Endothelial cell of umbilical vein (primary cell): Measurements from ENCODE around the gene CSPG5. TPM values are rescaled to one million over a fixed set of nuclear protein-coding genes. Genes with fewer than 3 reads are reported as not detected.

Source experiments
- BruUV-seq: library from RNA; stranded (reverse); fragments of 400-500 nt; replicated peaks from 2 replicates; lab custom pipeline; 2021; lab: Mats Ljungman, UMichigan
- CTCF ChIA-PET: fragments of 300-600, 350-600 bp; sonication (Branson Sonifier 250); formaldehyde crosslinking; loops from one replicate; lab custom pipeline; 2021; ENCODE audit warnings: antibody characterized with exemption, inconsistent platforms; lab: Charles Lee
- POLR2A ChIA-PET: fragments of 300-600, 350-600 bp; sonication (Branson Sonifier 250); formaldehyde crosslinking; loops from one replicate; lab custom pipeline; 2021; ENCODE audit warnings: antibody characterized with exemption, inconsistent platforms; lab: Charles Lee
- DNase-seq: peaks from one replicate; pipeline ENCODE4 v3.0.0-alpha.2; 2011; ENCODE audit warnings: low read depth, low spot score
- FAIRE-seq: peaks from 2 replicates; lab custom pipeline; 2011; peaks lifted over from hg19 to GRCh38; lab: Jason Lieb, UNC
- H2AFZ ChIP-seq: 2 replicates; pipeline ENCODE4 v1.6.0; 2012; ENCODE audit warnings: low read depth, low read length, control low read depth, inconsistent platforms
- H3K27ac ChIP-seq: 2 replicates; pipeline ENCODE4 v1.5.1; 2011; ENCODE audit warnings: low read depth, mild to moderate bottlenecking, control low read depth, low read length, moderate library complexity; ENCODE audit not compliant: insufficient read depth
- H3K27me3 ChIP-seq, 2 experiments: 2 replicates each; pipeline versions ENCODE4 v1.6.0 to v1.6.1; 2011; ENCODE audit warnings: low read length in 2 of 2, mixed read lengths in 1 of 2; ENCODE audit not compliant: control insufficient read depth in 2 of 2, insufficient read depth in 2 of 2
- H3K36me3 ChIP-seq, 2 experiments: 2 replicates in 1 of 2; 3 replicates in 1 of 2; pipeline ENCODE4 v1.5.1; 2011; ENCODE audit warnings: low read length in 2 of 2, mild to moderate bottlenecking in 1 of 2, moderate library complexity in 1 of 2; ENCODE audit not compliant: control insufficient read depth in 2 of 2, insufficient read depth in 2 of 2; ENCODE audit errors: extremely low read depth in 1 of 2
- H3K4me1 ChIP-seq: 3 replicates; pipeline ENCODE4 v1.5.1; 2011; ENCODE audit warnings: mild to moderate bottlenecking, low read length; ENCODE audit not compliant: control insufficient read depth, insufficient read depth; ENCODE audit errors: extremely low read depth
- H3K4me2 ChIP-seq: 2 replicates; pipeline ENCODE4 v1.6.1; 2011; ENCODE audit warnings: low read length, control low read depth, mixed read lengths; ENCODE audit not compliant: insufficient read depth
- H3K4me3 ChIP-seq, 3 experiments: fragments of 200-600 bp in 1 of 3; sonication (generic), shearing (Covaris generic) in 1 of 3; replicated peaks in 1 of 3; 2 replicates each; pipeline ENCODE4 v1.5.1; 2011 to 2016; ENCODE audit warnings: control low read depth in 3 of 3, low read length in 3 of 3, mild to moderate bottlenecking in 2 of 3, inconsistent platforms in 1 of 3, low read depth in 1 of 3, moderate library complexity in 1 of 3; ENCODE audit not compliant: insufficient read depth in 1 of 3
- H3K79me2 ChIP-seq: 2 replicates; pipeline ENCODE4 v1.6.0; 2012; ENCODE audit warnings: low read length, inconsistent platforms; ENCODE audit not compliant: control insufficient read depth, insufficient read depth
- H3K9ac ChIP-seq: replicated peaks from 2 replicates; pipeline ENCODE3; 2011; ENCODE audit warnings: low read length, control low read depth; ENCODE audit not compliant: insufficient read depth; ENCODE audit errors: extremely low read depth
- H3K9me1 ChIP-seq: replicated peaks from 3 replicates; pipeline ENCODE4 v1.6.0; 2011; ENCODE audit warnings: mild to moderate bottlenecking, low read length; ENCODE audit not compliant: control insufficient read depth, insufficient read depth; ENCODE audit errors: extremely low read depth
- H3K9me3 ChIP-seq: replicated peaks from 2 replicates; pipeline ENCODE4 v1.5.1; 2012; ENCODE audit warnings: low read length, inconsistent platforms; ENCODE audit not compliant: control insufficient read depth, insufficient read depth
- H4K20me1 ChIP-seq: replicated peaks from 2 replicates; pipeline ENCODE3; 2011; ENCODE audit warnings: mild to moderate bottlenecking, low read length; ENCODE audit not compliant: control insufficient read depth, insufficient read depth; ENCODE audit errors: extremely low read depth
- CTCF ChIP-seq, 2 donors: IDR thresholded peaks; 1 replicate in 1 of 2; 2 replicates in 1 of 2; pipeline ENCODE4 v1.5.1; 2011; ENCODE audit warnings: low read length in 2 of 2, mild to moderate bottlenecking in 2 of 2, moderate library complexity in 2 of 2, control low read depth in 1 of 2, inconsistent platforms in 1 of 2, low read depth in 1 of 2; ENCODE audit not compliant: insufficient read depth in 1 of 2; ENCODE audit errors: extremely low read depth in 1 of 2
- EZH2 ChIP-seq: IDR thresholded peaks from 2 replicates; pipeline ENCODE4 v1.6.1; 2012; ENCODE audit warnings: borderline replicate concordance, low read depth, mild to moderate bottlenecking, moderate library complexity, low read length, inconsistent platforms; ENCODE audit not compliant: severe bottlenecking
- FOS ChIP-seq: IDR thresholded peaks from 2 replicates; pipeline ENCODE4 v1.6.1; 2011; ENCODE audit warnings: mild to moderate bottlenecking, low read length, moderate library complexity, borderline replicate concordance; ENCODE audit not compliant: insufficient read depth
- GATA2 ChIP-seq: IDR thresholded peaks from 2 replicates; pipeline ENCODE4 v1.7.0; 2011; ENCODE audit warnings: low read depth, mild to moderate bottlenecking, moderate library complexity, mixed read lengths, low read length; ENCODE audit not compliant: insufficient read length, insufficient read depth
- JUN ChIP-seq: IDR thresholded peaks from 2 replicates; pipeline ENCODE4 v1.6.1; 2011; ENCODE audit warnings: borderline replicate concordance, low read depth; ENCODE audit not compliant: insufficient read length, insufficient read depth
- MAX ChIP-seq: IDR thresholded peaks from 2 replicates; pipeline ENCODE4 v1.6.1; 2011; ENCODE audit not compliant: insufficient read depth, insufficient read length
- MYC ChIP-seq: IDR thresholded peaks from one replicate; pipeline ENCODE4 v1.6.1; 2011; ENCODE audit warnings: mild to moderate bottlenecking, low read depth, low read length
- POLR2A ChIP-seq: IDR thresholded peaks from 2 replicates; pipeline ENCODE4 v1.6.1; 2012; ENCODE audit warnings: low read depth, mild to moderate bottlenecking, control low read depth, low read length
- POLR2AphosphoS5 ChIP-seq: IDR thresholded peaks from 2 replicates; pipeline ENCODE4 v1.6.1; 2012; ENCODE audit warnings: low read depth, mild to moderate bottlenecking, control low read depth, low read length, moderate library complexity; ENCODE audit not compliant: insufficient read depth
- dilution Hi-C: fragments of 300-500 bp; cut with MboI; formaldehyde crosslinking; loops from one replicate; pipeline ENCODE4 v1.15.0; 2019; ENCODE audit warnings: low sequenced_read_pairs; ENCODE audit not compliant: extremely low pct_ligation_motif_present
- intact Hi-C: fragments of 100-400 bp; cut with micrococcal nuclease; formaldehyde crosslinking; loops from one replicate; pipeline ENCODE4 v1.10.0; 2022
- polyA plus RNA-seq, 4 experiments: library from polyadenylated mRNA; depleted of rRNA in 3 of 4; stranded (reverse) in 3 of 4; unstranded in 1 of 4; fragments of >200 nt; gene quantifications; 2 replicates each; pipeline versions ENCODE4 v1.2.1 to v1.2.3, GENCODE V29; 2011 to 2012; ENCODE audit warnings: missing spikeins in 1 of 4
- total RNA-seq: library from RNA; stranded (reverse); gene quantifications from 2 replicates; pipeline ENCODE4 v1.2.3, GENCODE V29; 2021

The CSPG5 gene
- total and polyA plus RNA-seq, 2 donors (not counting 3 experiments of a cell fraction or from before 2014, with no cell fraction given), result 0.32 to 0.55 TPM

DNA sequence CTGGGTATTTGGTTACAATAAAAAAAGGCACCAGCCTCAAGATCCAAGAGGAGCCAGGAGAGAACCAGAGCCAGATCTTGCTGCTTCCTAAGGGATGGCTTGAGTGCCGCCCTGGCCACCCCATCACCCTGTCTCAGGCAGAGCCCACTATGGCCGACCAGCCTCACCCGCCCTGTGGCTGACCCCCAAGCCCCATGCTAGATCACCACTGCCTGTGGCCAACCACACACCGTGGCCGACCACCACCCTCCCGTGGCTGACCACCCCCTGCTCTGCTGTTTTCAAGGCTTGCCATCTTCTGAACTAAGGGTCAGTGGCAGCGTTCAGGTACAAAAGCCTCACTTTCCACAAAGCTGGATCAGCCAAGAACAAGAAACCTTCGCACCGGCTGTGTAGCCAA, 12.0 kb downstream of the CSPG5 start:
- no peak for FAIRE-seq
- H3K4me2 ChIP-seq, result no peak overlapping the region
- peaks cover 6 to 11% of the 10 kb centered on the region in 2 experiments for H3K27me3 ChIP-seq
- H3K36me3 ChIP-seq, result no peaks in the 10 kb centered on the region
- POLR2A ChIA-PET, result interaction anchor here (0.6 kb wide), 1 partner anchor 222 kb away, joined by 3 read pairs; no protein-coding TSS in a partner anchor
- dilution Hi-C loops, result no loop called here
- CTCF ChIA-PET, result no interaction called here
- no peaks in the 10 kb centered on the region for H4K20me1 ChIP-seq
- H3K9me3 ChIP-seq, result no peaks in the 10 kb centered on the region
- H3K27ac ChIP-seq, result no peak overlapping the region
- no peaks in the 10 kb centered on the region for H3K4me1 ChIP-seq
- BruUV-seq, result no TSS peak
- intact Hi-C loops, result no loop called here
- H3K79me2 ChIP-seq, result no peaks in the 10 kb centered on the region
- H3K9me1 ChIP-seq, result no peaks in the 10 kb centered on the region
- H3K9ac ChIP-seq, result no peak overlapping the region
- TF ChIP-seq FOS (no peak), POLR2AphosphoS5 (no peak), JUN (no peak), EZH2 (no peak), POLR2A (no peak), MYC (no peak), MAX (no peak), CTCF (IDR thresholded peaks at IDR 0.05; ENCODE audit: extremely low read depth in 1 of 2, insufficient read depth in 1 of 2, low read depth in 1 of 2, low read length in 2 of 2) (no peak), GATA2 (no peak)
- H3K4me3 ChIP-seq, result no peak overlapping the region
- DNase-seq, result no peak
- H2AFZ ChIP-seq, result no peak overlapping the region
